Right kidney (tissue), 1 donor: Measurements from ENCODE around the gene UBR4.

Experiments
- DNase-seq: peaks from one replicate; pipeline ENCODE4 v3.0.0-alpha.2; 2016

UBR4 gene

GRCh38 chr1:19089524-19089923 is 120.5 kb downstream of the UBR4 start:
- DNase-seq = no peak

DNA sequence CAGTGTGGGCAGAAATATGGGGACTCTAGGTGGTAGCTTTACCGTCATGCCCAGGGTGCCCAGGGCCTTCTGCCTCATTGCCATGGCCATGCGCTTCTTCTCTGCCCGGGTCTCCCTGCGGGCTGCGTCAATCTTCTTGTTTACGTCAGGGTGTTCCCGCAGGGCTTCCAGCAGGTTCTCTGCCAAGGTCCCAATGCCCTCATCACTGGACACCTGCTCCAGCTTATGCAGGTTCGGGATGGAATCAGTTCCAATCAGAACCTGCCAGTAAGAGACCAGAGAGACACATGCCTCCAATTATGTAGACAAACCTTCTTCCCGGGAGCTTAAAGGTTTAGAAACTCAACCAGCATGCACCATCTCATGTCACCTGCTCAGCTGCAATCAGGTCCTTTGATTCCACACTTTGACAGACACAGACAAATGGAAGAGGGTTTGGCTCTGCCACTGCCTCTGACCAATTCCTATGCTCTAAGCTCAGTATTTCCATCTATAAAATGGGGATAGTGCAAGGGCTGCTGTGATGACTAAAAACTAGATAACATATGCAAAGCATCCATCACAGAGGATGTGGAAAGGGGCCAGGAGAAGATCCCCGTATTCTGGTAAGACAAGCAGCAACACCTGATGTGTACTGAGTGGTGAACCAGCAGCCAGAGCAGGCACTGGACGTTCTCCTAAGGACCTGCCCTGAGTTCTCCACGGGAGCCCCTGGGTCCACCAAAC is 121.2 kb downstream of the UBR4 start:
- DNase-seq = no peak

DNA sequence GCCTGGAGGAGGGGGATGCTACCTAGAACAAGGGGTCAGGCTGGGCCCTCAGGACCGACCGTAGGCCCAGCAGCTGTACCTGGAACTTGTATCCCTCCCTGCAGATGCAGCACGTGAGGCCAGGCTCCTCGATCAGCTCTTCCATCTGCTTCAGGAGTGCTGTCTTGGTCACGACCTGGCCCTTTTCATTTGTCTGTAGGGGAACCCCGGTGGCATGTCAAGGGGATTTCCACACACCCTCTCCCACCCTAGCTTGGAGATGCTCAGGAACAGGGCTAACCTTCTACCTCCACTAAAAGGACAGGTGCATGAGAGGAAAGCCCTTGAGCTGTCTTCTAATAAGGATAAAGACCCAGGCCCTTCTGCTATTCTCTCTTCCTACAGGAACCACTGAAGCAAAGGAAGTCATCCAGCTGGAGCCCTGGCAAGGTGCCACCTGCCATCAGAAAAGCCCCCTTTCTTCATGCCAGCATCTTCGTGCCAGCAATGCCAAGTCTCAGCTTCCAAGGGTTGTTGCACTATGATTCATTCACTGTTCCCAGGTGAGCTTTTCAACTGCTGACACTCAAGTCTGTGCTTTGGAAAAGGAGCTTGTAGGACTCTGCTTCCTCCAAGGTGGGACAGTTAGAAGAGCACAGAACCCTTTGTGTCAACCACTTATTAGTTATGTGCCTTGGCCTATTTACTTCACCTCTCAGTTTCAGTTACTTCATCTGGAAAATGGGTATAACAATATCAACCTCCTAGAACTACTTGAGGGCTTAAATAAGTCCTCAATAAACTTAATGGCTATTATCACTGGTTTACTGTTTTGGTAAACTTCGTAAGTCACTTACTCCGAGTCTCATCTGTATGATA is 122.1 kb downstream of the UBR4 start:
- no peak for DNase-seq

DNA sequence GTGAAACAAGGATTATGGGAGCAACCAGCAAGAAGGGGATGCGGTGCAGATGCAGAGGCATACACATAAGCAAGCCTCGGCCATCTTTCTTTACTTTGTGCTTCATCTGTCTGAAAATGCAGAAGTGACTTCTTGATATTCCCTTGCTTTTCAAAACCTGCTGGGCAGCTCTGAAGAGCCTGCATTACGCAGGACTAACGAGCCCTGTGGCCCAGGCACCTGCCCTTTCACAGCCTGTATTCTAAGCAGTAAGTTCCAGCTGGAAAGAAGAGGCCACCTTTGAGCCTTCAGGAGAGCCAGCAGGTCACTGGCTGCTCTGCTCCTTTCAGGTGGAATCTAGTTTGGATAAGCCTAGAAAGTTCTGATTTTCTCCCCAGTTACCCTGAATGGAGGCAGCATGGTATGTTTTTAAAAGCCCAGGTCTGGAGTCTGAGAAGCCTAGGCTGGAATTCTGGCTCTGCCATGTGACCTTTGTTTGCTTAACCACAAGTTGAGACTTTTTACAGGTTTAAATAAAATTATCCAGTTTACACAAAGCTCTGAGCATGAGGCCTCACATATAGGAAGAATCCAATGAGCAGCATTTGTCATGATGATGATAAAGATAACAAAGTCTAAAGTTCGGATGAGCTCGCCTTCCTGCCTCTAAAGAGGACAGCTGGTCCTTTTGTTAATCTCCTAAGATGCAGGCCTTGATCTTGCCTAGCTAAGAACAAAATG is 122.9 kb downstream of the UBR4 start:
- DNase-seq = no peak

GRCh38 chr1:19086176-19086875 is 123.7 kb downstream of the UBR4 start:
- no peak for DNase-seq

GRCh38 chr1:19084206-19084738 is 125.8 kb downstream of the UBR4 start:
- no peak for DNase-seq

DNA sequence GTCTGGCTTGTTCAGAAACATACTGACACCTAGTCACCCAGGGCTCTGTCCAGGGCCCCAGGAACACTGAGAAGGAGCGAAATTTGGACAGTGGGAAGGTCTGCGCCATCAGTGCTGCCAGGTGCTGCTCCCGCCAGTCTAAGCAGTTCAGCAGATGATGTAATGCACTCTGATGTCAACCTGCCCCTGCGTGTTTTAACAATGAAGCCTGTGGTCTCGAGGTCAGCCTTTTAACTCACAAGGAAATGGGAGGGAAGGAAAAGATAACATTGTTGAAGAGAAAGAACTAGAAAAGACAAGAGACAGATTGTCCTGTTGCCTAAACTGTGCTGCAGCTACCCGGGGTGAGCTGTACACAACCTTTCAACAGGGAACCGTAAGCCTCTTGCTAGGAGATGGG is 127.0 kb downstream of the UBR4 start:
- DNase-seq = no peak

GRCh38 chr1:19081218-19081893 is 128.7 kb downstream of the UBR4 start:
- DNase-seq = no peak

GRCh38 chr1:19080721-19081120 is 129.3 kb downstream of the UBR4 start:
- DNase-seq = peak; percentile 20

DNA sequence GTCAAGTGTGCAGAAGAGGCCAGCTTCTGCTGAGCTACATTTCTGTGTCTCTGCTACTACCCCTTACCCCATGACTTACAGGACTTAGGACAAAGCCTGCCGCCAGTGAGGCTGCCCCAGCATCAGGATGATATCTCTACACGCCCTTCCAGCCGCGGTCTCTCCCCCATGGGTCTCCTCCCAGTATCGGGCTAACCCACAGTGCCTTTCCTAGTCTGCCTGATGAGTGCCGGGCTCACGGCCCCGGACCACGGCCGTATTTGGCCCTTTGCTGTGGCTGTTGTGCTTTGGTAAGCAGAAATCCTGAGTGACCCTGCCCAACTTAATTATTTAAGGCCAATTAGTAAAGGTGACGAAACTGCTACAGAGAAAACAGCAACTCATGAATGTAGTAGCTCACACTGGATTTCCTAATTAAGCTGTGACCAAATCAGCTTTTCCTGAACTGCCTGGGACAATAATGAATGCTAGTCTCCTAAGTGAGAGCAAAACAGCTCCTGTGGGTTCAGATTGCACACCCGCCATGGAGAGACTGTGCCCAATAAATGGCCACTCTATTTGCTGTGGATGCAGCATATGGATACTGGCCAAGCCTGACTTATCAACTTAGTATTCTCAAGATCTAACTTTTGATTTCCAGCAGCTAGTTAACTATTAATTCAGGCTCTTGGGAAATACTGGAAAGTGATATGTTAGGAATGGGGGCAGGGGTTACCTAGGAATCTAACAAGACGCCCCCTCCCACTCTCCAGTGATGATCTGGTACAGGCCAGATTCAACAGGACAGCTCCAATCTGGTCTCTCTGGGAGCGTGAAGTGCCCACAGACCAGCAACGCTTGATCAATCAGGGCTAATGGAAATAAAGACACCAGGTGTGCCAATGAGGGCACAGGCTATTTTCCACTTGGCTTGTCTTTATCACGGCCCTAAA is 130.3 kb downstream of the UBR4 start:
- DNase-seq = peak; percentile 54

- DNase-seq = no peak
Measured at GRCh38 chr1:19078536-19078935, 131.5 kb downstream of the UBR4 start.

DNA sequence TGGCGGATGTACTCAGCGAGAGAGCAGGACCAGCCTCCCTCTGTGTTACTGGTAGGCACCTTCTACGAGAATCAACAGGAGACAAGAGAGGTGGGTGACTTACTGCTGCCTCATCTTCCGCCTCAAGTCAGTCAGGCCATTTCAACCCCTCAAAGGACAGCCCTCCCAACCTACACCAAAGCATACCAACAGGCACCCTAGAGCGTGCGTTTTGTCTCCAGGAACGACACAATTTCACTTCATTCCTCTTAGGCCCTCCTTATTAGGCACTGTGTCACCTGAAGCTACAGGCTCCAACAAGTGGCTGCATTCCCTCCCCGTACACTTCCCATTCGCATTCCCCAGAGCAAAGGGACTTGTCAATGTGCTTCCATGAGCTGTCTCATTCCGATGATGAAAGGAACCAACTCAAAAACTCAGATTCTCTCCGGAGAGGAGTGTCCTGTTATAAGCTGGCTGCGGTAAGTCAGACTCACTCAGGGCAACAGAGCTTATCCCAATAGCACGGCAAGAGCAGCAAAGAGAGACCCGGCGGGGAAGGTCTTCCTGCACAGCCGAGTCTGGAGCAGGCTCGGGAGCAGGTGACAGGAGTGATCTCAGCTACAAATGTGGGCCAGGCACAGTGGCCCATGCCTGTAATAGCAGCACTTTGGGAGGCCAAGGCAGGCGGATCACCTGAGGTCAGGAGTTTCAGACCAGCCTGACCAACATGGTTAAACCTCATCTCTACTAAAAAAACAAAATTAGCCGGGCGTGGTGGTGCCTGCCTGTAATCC is 133.0 kb downstream of the UBR4 start:
- no peak for DNase-seq

GRCh38 chr1:19074902-19075721 is 135.0 kb downstream of the UBR4 start:
- DNase-seq = no peak

DNA sequence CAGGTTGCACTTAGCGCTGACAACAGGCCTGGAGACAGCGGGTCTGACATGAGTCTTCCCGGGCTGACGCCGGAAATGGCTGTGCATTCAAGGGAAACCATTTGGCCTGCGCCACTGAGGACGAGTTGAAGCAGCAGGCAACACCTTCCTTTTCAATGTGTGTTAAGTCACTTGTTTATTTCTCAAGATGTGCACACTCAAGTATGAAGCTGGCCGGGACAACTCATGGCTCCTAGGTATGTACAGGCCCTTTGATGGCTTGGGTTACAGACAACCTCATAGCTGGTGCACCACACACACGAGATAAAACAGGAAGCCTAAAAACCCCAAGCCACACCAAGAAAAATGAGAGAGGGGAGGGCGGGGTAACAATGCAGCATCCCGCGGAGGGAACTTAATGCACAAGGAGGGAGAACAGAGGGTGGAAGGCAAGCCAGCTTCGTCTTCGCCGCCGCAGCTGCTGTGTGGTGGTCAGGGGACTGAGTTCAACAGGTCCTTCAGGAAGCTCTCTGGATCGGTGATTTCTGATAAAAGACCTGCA is 135.6 kb downstream of the UBR4 start:
- DNase-seq = no peak

DNA sequence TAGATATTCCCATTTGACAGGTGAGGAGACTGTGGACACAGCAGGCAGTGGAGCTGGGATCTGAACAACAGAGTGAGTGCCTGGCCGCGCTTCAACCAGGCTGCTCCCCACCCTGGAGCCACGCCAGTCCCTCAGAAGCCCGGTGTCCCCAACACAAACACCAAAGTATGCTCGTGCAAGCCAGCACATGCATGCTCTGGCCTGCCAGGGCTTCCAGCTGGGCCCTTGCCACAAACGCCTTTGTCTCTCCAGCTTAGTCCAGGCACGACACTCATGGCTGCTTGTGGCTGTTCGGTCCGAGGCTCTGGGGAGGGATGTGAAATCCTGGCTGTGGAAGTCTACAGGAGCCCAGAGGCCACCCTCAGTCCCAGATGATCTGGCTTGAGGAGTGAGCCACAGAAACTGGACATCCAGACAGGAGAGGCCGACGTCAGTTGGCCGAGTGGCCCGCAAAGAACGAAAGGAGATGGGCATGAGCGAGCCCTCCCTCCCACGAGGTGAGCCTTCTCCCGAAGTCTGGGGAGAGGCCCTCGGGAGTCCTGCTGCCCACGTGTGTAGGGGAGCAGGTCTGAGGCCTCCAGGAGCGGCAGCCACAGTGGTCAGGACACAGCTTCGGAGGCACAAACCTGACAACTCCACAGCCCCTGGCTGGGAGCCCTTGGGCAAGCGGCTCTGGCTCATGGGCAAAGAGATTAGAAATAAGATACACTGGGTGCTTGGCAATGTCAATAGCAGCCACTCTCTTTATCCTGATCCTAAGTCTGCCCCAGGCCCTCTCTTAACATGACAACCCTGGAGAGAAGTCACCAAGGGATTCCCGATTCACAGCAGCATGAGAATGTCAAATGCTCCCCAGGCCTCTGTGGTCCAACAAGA is 136.5 kb downstream of the UBR4 start:
- DNase-seq = no peak

DNA sequence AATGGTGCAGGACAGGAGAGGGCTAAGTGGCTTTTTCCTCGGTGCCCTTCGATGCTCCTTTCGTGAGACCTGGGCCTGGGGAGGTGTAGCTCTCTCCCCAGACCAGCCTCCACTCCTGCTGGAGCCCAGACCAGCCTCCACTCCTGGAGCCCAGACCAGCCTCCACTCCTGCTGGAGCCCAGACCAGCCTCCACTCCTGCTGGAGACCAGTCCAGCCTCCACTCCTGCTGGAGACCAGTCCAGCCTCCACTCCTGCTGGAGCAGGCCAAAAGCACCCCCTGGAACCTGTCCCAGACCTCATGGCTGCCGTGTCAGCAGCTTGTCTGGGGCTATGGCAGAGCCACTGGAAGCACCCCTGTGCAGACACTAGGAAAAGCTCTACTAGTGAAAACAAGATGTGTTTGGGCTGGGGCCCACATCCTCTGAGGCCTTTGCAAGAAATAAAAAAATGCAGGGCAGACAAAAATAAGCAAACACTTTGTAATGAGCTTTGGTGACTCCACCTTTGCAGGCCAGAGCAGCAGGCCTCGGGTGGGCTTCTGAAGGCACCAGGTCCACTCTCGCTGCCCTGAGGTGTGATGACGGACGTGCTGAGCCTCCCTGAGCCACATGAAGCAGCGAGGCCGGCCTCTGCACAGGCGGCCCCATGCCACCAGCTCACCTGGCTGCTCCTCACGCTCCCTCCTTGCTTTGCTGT is 137.6 kb downstream of the UBR4 start:
- DNase-seq = no peak
